HepG2 (cell line): ENCODE measurements around the gene ETFRF1.

Source experiments
- FOXJ3 ChIP-seq: sonication (generic); formaldehyde crosslinking; IDR thresholded peaks from 2 replicates; pipeline ENCODE4 v1.4.0; 2020; ENCODE audit warnings: missing genetic modification reagents, mild to moderate bottlenecking, borderline replicate concordance
- SIX1 ChIP-seq: sonication (generic); formaldehyde crosslinking; IDR thresholded peaks from 2 replicates; pipeline ENCODE4 v1.4.0; 2020; ENCODE audit warnings: missing genetic modification reagents, borderline replicate concordance
- ZNF878 ChIP-seq: sonication (generic); formaldehyde crosslinking; IDR thresholded peaks from 2 replicates; pipeline ENCODE4 v1.8.1; 2023; ENCODE audit warnings: mild to moderate bottlenecking, missing genetic modification reagents, moderate library complexity
- TF ChIP-seq, protein P1 (sequence below): sonication (generic); formaldehyde crosslinking; IDR thresholded peaks from 2 replicates; pipeline ENCODE4 v1.5.0; 2020; ENCODE audit warnings: mild to moderate bottlenecking, missing genetic modification reagents, moderate library complexity
- TF ChIP-seq, protein P2 (sequence below): IDR thresholded peaks from 2 replicates; pipeline ENCODE4 v1.6.1; 2012; ENCODE audit warnings: inconsistent platforms

DNA sequence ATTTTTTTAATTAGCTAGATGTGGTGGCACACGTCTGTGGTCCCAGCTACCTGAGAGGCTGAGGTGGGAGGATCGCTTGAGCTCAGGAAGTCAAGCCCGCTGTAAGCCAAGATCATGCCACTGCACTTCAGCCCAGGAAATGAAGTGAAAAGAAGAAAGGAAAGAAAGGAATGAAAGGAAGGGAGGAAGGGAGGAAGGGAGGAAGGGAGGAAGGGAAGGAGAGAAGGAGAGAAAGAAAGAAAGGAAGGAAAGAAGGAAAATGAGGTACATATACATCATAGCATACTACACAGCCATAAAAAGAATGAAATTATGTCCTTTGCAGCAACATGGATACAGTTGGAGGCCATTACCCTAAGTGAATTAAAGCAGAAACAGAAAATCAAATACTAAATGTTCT, 12.3 kb upstream of the ETFRF1 start:
- no peak for TF ChIP-seq FOXJ3 (CRISPR knock-in tag)
- TF ChIP-seq, protein P1, sequence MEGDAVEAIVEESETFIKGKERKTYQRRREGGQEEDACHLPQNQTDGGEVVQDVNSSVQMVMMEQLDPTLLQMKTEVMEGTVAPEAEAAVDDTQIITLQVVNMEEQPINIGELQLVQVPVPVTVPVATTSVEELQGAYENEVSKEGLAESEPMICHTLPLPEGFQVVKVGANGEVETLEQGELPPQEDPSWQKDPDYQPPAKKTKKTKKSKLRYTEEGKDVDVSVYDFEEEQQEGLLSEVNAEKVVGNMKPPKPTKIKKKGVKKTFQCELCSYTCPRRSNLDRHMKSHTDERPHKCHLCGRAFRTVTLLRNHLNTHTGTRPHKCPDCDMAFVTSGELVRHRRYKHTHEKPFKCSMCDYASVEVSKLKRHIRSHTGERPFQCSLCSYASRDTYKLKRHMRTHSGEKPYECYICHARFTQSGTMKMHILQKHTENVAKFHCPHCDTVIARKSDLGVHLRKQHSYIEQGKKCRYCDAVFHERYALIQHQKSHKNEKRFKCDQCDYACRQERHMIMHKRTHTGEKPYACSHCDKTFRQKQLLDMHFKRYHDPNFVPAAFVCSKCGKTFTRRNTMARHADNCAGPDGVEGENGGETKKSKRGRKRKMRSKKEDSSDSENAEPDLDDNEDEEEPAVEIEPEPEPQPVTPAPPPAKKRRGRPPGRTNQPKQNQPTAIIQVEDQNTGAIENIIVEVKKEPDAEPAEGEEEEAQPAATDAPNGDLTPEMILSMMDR: no peak
- no peak for TF ChIP-seq SIX1 (CRISPR knock-in tag)
- TF ChIP-seq, protein P2, sequence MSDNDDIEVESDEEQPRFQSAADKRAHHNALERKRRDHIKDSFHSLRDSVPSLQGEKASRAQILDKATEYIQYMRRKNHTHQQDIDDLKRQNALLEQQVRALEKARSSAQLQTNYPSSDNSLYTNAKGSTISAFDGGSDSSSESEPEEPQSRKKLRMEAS: no peak
- no peak for TF ChIP-seq ZNF878 (CRISPR knock-in tag)
